HL-60/S4 treated with retinoic acid at 250 ng/mL for 4 days and 3 days (cell line): ENCODE measurements around the gene CYTH4.

Experiments used
- in situ Hi-C: fragments of 300-500 bp; cut with MboI; formaldehyde crosslinking; loops from 2 replicates; pipeline ENCODE4 v1.7.0; 2022; ENCODE audit warnings: low sequenced_read_pairs

The CYTH4 gene

DNA sequence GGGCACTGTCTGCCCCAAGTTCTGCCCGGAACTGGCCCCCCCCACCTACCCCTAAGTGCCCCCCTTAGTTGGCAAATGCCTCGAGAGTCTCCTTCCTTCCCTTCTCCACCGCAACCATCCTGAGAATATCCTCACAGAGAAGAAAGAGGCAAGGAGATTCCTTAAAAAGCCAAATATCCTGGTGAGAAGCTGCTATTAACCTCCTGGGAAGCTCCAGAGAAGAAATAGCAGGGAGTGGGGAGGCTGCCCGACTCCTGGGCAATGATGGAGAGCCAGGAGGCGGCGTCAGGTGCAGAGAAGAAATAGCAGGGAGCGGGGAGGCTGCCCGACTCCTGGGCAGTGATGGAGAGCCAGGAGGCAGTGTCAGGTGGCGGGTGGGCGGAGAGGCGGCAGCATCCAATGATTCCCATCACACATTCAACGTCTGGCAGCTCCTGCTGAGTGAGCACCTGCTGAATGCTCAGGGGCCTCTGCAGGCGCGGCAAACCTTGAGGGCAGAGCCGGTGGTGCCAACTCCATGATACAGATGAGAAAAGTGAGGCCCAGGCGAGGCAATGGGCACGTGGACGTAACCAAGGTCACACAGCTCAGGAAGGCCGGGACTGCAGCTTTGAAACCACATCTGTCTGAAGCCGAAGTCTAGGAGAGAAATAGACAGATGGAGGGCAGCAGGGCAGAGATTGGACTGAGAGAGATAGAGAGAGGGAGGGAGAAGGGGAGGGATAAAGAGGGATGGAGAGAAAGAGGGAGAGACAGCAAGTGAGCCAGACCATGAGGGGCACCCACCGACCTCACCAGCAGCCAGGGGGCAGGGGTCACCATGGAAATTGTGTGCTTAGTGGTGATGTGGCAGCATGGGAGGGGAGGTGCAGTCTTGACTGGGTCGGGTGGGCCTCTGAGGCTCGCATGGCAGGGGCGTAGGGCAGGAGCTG is 58.3 kb downstream of the CYTH4 start:
- in situ Hi-C loops: no loop called here

DNA sequence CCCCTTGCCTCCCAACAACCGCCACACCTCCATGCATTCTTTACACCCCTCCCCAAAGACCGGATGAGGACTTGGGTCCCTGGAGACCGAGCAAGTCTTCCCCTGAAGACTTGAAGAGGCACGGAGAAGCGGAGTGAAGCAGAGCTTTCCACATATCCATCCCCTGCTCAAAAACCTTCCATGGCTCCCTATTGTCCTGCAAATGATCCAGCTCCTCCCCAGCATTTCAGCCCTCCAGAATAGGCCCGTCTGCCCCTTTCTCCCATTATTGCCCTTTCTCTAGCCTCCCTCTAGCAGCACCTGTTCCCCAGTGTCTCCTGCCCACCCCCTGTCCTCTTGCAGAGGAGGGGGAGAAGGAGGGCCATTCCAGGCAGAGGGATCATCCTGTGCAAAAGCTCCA is 59.8 kb downstream of the CYTH4 start:
- in situ Hi-C loops: no loop called here

DNA sequence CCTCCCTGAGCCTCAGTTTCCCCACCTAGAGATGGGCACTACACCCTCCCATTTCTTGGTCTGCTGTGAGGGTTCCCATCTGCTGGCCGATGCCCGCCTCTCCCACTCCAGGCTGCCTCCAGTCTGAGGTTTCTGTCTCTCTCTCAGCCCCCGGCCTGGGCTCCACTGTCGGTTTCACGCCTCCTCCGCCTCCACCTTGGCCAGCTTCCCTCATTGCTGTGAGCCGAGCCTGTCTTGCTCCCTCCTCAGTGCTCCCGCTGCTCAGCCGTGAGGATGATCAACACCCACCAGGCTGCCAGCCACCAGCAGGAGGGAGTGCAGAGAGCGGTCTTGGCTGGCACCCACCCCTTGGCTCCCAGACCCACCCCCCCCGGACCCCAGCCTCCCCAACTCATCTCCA is 61.0 kb downstream of the CYTH4 start:
- in situ Hi-C loops: no loop called here

DNA sequence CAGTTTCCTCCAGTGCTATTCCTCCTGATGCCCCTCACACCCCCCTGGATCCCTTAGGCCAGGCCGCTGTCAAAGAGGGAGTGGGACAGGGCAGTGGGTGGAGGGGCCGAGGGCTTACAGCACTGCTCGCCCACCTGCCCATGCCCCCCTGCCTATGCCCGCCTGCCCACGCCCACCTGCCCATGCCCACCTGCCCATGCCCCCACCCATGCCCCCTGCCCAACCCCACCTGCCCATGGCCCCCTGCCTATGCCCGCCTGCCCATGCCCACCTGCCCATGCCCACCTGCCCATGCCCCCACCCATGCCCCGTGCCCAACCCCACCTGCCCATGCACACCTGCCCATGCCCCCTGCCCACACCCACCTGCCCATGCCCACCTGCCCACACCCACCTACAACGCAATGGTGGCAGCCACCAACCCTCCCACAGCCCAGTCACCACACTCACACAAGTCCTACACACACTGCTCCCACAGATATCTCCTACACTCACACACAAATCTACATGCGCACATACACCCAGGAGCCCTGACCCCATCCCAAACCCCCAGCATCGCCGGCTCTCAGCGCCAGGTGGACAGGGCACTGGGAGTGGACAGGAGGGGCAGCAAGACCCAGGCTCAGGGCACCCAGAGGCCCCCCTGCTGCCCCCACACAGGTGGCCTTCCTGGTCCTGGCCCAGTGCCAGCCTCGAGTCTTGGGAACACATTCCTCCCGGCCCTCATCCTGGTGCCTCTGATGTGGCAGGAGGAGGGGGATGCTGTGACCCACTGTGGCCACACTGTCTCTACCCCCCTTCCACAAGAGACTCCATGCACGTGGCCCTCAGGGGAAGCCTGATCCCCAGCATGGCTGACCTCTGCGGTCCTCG is 61.8 kb downstream of the CYTH4 start:
- in situ Hi-C loops: no loop called here

DNA sequence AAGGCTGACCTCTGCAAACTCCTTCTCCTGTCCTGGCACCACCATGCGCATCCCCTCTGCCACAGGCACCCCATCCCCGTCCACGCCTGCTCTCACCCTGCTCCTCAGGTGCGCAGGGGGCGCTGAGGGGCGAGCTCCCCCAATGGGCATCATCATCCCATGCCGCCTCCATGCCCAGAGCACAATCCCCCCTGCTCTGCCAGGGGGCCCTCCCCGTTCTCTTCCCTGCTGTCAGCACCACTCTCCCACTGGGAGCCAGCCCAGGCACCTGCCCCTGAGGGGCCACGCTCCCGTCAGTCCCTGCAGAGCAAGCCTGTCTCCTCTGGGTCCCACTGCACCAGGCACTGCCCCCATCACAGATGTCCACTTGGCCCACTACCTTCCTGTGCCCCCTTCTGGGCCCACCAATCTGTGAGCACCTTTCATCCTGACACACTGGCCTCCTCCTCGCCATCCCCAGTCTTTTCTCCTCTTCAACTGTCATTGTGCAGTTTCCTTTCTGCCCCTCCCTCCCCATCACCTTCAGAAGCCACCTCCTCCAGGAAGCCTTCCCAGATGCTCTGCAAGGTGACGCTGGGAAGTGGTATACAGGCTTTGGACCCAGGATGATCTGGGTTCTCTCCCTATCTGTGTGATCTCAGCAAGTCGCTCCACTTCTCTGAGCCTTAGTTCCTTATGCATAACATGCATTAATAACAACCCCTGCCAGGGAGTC is 62.6 kb downstream of the CYTH4 start:
- in situ Hi-C loops: no loop called here

DNA sequence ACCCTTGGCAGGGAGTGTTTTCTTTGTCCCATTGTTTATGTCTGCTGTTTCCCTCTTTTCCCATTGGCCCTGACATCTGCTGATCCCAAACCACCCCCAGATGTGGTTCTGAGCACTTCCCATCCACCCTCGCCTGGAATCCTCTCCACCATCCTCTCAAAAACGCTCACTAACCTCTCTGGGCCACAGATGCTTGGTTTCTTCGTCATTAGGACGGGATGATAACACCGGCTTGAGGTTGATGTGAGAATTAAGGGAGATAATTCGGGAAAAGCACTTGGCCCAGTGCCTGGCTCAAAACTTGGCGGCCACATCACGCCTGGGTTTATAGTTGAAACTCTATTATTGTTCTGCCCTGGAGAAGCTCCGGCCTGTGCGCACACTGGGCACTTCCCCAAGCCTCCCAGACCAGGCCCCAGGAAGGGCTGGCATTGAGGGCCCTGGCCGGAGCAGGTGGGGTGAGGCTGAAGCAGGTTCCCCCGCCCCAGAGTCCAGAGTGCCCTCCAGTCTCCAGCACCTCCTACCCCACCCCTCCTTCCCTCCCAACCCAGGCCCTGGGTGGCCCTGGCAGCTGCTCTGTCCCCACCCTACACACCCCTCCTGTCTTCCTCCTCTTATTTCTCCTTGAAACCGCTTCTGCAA is 63.7 kb downstream of the CYTH4 start:
- in situ Hi-C loops: no loop called here

DNA sequence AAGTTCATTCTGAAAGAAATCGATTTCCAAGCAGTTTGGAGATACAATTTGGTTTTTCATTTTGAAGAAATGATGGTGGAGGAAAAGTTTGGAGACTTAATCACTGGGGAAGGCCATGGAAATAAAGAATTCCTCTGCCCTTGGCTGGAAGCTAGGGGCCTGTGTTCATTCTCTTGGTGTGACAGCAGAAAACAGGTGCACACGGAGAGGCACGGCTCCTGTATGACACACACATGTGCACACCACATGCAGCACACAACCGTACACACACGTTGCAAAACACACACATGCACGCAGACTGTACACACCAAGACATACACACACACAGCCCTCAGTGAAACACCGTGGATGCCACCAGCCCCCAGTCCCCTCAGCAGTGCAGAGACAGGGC is 64.2 kb downstream of the CYTH4 start:
- in situ Hi-C loops: no loop called here

DNA sequence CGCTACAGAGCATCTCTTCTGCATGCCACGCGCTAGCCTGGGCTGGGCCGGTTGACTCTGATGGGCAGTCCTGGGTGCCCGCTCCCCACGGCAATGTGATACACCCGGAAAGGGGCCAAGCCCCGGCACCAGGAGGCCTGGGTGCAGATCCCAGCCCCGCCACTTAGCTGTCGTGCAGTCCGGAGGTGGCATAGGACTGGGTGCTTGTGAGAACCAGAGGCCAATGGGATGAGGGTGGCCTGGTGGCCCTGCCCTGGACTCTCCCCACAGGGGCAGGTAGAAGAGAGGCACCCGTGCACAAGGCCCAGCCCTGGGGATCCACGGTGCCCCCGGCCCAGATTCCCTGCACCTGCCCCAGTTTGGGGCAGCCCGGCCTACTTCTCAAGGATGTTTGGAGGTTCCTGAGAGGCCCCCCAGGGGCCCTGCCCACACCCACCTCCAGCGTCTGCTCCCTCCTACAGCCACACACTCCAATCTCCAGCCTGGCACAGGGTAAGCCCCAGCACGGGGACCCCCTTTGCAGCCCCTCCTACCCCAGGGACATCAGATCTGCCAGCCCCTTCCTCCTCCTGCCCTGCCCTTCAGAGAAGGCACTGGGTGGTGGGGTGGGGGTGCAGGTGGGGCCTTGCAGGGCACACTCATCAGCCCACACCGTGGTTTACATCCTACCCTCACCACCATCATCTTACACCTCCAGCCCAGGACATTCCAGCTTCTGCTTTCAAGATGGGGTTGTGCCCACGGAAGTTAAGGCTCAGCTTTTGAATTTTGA is 66.9 kb downstream of the CYTH4 start:
- in situ Hi-C loops: no loop called here

DNA sequence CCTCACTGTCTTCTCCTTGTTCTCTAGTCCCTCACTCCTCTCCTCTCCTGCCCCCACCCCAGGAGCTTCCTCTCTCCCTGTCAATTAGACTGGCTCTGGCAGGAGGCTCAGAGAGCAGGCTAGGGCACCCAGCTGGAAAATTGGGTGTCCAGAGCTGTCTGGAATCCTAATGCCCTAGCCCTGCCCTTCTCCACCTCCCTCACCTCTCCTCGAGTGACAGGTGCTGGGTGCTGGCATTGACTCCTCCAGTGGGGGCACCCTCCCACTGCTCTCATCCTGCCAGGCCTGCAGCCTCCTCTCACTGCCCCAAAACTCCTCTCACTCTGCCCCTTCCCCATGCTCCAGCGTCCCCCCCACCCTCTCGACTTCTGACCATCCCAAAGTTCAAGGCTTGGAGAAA is 68.9 kb downstream of the CYTH4 start:
- in situ Hi-C loops: no loop called here

DNA sequence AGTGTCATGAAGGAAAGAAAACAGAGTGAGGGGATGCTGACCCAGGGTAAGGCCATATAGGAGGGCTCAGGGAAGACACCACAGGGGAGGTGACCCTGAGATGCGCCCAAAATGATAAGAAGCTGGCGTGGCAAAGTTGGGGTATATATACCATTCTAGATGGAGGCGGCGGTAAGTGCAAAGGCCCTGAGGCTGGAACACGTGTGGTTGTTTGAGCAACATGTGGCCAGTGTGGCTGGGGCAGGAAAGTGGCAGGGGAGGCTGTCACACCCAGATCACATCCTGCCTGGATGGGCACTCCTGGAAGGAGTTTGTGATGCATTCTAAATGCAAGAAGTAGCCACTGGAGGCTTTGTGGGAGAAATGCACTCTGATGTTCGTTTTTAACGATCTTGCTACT is 70.2 kb downstream of the CYTH4 start:
- in situ Hi-C loops: no loop called here

DNA sequence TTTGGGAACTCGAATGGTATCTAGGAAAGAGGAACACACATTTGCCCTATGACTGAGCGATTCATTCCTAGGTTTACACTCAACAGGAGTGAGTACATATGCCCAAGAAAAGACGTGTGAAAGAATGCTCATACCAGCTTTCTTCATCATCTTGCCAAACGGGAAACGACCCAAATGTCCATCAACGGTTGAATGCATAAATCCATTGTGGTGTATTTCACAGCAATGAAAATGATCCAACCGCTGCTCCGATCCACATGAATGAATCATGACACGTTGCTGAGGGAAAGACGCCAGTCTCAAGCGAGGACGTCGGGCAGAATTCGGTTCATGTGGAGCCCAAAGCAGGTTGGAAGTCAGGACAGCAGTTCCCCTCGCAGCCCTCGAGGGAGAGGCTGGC is 71.5 kb downstream of the CYTH4 start:
- in situ Hi-C loops: no loop called here

DNA sequence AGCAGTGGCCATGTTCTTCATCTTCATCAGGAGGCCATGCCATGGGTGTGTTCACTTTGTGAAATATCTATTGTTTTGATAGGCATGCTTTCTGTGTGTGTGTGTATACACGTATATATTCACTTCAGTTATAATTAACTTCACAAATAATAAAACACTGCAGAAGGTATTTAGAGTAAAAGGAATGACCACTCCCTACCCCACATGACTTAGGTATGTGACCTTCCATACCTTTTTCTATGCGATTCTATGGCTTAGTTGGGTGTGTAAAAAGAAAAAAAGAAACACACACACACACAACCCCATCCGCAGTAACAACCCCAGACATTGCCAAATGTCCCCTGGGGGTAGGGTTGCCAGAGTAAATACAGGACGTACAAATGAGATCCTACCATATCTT is 72.0 kb downstream of the CYTH4 start:
- in situ Hi-C loops: no loop called here

DNA sequence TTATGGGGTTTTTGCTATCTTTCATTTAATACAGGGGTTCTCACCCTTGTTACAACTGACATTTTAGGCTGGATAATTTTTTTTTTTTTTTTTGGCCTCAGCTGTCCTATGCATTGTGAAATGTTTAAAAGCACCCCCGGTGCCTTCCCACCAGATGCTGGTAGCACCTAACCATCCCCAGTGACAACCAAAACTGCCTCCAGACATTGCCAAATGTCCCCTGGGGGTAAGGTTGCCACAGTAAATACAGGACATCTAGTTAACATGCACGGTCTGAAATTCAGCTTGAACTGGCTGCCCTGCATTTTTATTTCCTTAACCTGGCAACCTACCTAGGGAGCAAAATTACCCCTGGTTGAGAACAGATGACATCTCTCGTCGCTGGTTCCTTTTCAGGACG is 72.4 kb downstream of the CYTH4 start:
- in situ Hi-C loops: no loop called here

DNA sequence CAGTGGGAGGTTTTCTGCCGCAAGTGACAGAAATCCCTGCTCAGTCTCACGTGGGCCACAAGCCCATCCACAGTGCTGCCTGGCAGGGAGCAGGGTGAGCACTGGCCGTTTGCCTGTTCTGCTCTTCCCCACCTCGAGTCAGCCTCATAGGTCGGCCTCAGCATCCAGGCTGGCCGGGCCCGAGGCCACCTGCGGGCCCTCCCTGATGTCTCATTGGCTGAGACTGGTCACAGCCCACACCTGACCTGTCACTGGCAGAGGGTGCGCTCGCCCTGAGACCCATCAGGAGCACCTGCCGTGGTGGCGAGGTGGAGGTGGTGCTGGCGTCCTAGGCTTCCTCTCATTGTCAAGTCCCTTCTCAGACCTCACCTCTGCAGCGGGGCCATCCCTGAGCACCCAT is 72.9 kb downstream of the CYTH4 start:
- in situ Hi-C loops: no loop called here

DNA sequence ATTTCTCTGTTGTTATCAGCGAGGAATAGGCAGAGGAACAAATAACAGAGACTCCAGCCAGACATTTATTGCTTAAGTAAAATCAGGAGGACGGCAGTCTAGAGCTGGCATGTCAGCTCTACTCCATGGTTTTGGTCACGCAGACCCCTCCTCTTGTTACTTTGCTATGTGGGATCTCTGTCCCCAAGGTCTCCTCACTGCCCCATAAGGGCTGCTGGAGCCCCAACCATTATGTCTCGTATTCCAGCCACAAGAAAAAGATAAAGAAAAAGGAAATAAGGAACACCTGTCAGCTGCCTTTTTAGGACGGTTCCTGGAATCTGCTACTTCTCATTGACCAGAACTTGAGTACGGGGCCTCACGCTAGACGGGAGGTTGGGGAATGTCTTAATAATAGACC is 74.6 kb downstream of the CYTH4 start:
- in situ Hi-C loops: no loop called here

DNA sequence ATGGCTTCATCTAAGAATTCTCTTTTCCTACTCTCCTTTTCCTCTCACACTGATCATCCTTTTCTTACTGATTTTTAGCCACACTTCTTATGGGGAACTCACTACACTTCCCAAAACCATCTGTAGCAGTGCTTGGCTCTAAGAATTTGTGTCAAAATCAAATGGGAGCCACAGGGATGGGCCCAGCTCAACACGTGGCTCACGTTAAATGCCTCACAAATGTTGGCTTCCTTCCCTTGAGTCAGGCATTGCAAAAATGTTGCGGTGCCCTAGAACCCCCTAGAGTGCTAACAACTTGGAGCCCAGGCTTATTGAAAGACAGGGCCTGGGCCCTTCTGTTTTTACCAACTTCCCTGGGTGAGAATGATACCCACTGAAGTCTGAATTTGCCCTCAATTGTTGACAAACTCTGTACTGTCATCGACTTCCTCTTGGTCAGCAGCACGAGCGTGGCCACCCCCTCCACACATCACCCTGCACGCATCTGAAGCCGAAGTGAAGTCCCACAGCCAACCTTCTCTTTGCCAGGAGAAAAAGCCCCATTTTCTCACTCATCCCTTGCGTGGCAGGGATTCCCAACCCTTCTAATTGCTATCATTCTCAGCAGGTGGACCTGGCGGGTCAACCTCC is 75.3 kb downstream of the CYTH4 start:
- in situ Hi-C loops: no loop called here

DNA sequence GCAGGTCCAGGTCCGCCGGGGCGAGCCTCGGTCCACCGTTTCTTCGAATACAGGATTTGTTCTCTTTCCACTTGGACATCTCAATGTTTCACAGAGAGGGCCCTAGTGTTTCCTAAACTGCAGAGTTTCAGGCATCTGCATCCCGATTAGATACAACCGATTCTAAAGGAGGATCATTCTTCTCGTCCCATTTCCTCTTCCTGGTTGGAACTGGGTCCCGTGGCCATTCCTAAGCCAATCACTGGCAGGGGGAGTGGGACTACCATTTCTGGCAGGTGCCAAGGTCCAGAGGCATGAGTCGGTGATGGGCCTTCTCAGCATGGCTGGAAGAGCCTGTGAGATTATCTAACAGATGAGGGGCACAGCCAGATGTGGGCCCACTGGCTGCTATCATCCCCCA is 76.1 kb downstream of the CYTH4 start:
- in situ Hi-C loops: no loop called here

DNA sequence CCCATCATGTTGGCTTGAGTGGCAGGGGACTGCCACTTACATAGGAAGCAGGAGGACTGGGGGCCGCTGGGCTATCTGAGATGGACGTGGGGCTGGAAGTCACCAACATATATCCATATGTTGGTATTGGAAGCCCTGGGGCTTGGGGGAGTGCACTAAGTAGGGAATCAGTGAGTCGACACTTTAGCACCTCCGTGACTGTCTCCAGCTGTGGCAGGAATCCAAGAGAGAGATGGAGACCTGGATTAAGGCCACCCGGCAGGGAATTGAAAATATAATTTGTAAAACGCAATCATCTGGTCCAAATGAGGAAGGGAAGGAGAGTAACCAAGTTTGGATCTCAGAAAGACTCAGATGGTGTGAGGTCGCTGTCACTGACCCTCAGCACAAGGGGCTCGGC is 76.6 kb downstream of the CYTH4 start:
- in situ Hi-C loops: no loop called here

DNA sequence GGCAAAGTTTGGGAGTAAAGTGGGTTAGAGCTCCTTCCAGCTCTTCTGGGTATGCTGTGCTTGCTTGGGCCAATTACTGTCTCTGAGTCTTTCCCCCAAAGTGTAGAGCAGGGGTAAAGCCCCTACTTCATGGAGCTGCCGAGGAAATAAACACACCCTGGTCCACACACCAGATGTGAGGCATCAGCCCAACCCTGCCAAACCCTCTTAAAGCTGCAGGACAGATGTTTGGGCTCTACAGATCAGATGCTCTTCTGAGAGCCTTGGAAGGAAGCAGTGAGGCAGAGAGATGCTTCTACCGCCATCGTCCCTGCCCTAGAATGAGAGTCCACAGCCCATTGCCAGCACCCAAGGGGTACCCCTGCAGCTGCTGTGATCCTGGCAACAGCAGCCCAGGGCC is 80.3 kb downstream of the CYTH4 start:
- in situ Hi-C loops: no loop called here
